ENCODE data around the gene ATF1.

- no peak for TF ChIP-seq ZNF274 (IDR thresholded peaks at IDR 0.05; ENCODE audit: low read depth, low read length)
- TF ChIP-seq YY1 (IDR thresholded peaks at IDR 0.05; ENCODE audit: insufficient read depth, insufficient read length): no peak
These were observed 10.6 kb upstream of the ATF1 start for GRCh38 chr12:50753232-50753769.
